Esophagus squamous epithelium (tissue), 5 donors: ENCODE measurements around the gene SH3TC1. TPM values are rescaled to one million over a fixed set of nuclear protein-coding genes. Genes with fewer than 3 reads are reported as not detected.
A peak's percentile ranks its signal among the peaks of the same experiment; 100 is the strongest.

Experiments used
- DNase-seq: peaks from one replicate; lab custom pipeline; 2025; lab: John Stamatoyannopoulos, UW
- H3K27ac ChIP-seq, 4 donors: fragments of 200-600 bp; sonication (generic); one replicate each; pipeline ENCODE4 v1.5.1; 2016 to 2019; ENCODE audit warnings: mild to moderate bottlenecking in 1 of 4
- H3K27me3 ChIP-seq, 4 donors: fragments of 200-600 bp; sonication (generic); 1 replicate in 3 of 4; 2 replicates in 1 of 4; pipeline versions ENCODE4 v1.5.1 to v1.6.0; 2017 to 2021; ENCODE audit warnings: antibody characterized with exemption in 1 of 4
- H3K36me3 ChIP-seq, 3 donors: fragments of 200-600 bp; sonication (generic); one replicate each; pipeline ENCODE4 v1.5.1; 2016 to 2019
- H3K4me1 ChIP-seq, 3 donors: fragments of 200-600 bp; sonication (generic); one replicate each; pipeline ENCODE4 v1.5.1; 2017 to 2019
- H3K4me3 ChIP-seq, 4 donors: fragments of 200-600 bp; sonication (generic); 1 replicate in 3 of 4; 2 replicates in 1 of 4; pipeline ENCODE4 v1.5.1; 2016 to 2019; ENCODE audit warnings: mild to moderate bottlenecking in 2 of 4, moderate library complexity in 1 of 4
- H3K9me3 ChIP-seq, 3 donors: fragments of 200-600 bp; sonication (generic); one replicate each; pipeline ENCODE4 v1.5.1; 2016 to 2019
- POLR2A ChIP-seq, 4 donors: fragments of 450-650 bp; IDR thresholded peaks; one replicate each; pipeline ENCODE4 v1.6.1; 2017; ENCODE audit warnings: antibody characterized with exemption in 4 of 4, mild to moderate bottlenecking in 4 of 4, moderate library complexity in 3 of 4
- WGBS, 2 donors: methylation state at CpG; one replicate each; pipeline ENCODE4 v1.1.5; 2018; 5-methylcytosine and 5-hydroxymethylcytosine counted together
- intact Hi-C: fragments of 100-400 bp; cut with DNase I; formaldehyde crosslinking; loops from one replicate; pipeline ENCODE4 v1.15.0; 2022
- total RNA-seq, 4 donors: library from RNA; depleted of rRNA; stranded (reverse); fragments of >200 nt; gene quantifications; one replicate each; pipeline ENCODE4 v1.1.0, GENCODE V29; 2016
- TF ChIP-seq, protein P1 (sequence below), 6 experiments: fragments of 450-650 bp in 4 of 6; fragments of 200-600 bp in 2 of 6; sonication (generic) in 2 of 6; IDR thresholded peaks; one replicate each; pipeline ENCODE4 v1.5.1; 2016 to 2019; ENCODE audit warnings: antibody characterized with exemption in 6 of 6, mild to moderate bottlenecking in 4 of 6, moderate library complexity in 4 of 6
- donor health status: DM: yes; HTN: yes; CAD: no.

Gene SH3TC1
- total RNA-seq, 4 donors from 2014 or later, result 24.6 to 31.2 (median 27.1) TPM

DNA sequence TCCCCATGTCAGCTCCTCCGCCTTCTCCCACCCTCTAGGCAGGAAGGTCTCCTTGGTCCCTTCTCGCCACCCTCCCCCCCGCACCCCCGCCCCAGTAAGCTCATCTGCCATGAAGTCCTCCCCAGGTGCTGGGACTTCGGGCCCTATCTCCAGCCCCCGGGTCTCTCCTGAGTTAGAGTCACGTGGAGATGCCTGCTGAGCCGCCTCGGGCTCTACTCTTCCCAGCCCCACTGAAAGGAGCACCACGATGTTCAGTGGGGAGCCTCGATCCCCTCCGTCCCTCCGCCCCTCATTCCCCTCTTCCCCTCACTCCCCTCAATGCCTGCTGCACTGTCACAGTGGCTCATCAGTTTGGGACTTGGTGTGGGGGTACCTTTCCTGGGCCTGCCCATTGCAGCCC lies 74.4 kb downstream of the SH3TC1 start:
- H3K27ac ChIP-seq, result peak overlapping the region; percentile 16 to 76 (median 44)
- peaks cover 21 to 92% (median 46%) of the 10 kb centered on the region in 3 donors for H3K4me1 ChIP-seq
- H3K4me3 ChIP-seq, result no peak overlapping the region
- peaks cover 0 to 48% (median 8%) of the 10 kb centered on the region in 4 donors for H3K27me3 ChIP-seq
- DNase-seq, result no peak
- no peak for TF ChIP-seq POLR2A (IDR thresholded peaks at IDR 0.05)
- TF ChIP-seq, protein P1, sequence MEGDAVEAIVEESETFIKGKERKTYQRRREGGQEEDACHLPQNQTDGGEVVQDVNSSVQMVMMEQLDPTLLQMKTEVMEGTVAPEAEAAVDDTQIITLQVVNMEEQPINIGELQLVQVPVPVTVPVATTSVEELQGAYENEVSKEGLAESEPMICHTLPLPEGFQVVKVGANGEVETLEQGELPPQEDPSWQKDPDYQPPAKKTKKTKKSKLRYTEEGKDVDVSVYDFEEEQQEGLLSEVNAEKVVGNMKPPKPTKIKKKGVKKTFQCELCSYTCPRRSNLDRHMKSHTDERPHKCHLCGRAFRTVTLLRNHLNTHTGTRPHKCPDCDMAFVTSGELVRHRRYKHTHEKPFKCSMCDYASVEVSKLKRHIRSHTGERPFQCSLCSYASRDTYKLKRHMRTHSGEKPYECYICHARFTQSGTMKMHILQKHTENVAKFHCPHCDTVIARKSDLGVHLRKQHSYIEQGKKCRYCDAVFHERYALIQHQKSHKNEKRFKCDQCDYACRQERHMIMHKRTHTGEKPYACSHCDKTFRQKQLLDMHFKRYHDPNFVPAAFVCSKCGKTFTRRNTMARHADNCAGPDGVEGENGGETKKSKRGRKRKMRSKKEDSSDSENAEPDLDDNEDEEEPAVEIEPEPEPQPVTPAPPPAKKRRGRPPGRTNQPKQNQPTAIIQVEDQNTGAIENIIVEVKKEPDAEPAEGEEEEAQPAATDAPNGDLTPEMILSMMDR (IDR thresholded peaks at IDR 0.05), result no peak
- WGBS, 2 donors, result 84 to 88% methylated on average over 5 to 7 of the region's 13 CpGs
- intact Hi-C loops, result no loop called here
- H3K9me3 ChIP-seq, result no peaks in the 10 kb centered on the region
- H3K36me3 ChIP-seq, result no peaks in the 10 kb centered on the region

DNA sequence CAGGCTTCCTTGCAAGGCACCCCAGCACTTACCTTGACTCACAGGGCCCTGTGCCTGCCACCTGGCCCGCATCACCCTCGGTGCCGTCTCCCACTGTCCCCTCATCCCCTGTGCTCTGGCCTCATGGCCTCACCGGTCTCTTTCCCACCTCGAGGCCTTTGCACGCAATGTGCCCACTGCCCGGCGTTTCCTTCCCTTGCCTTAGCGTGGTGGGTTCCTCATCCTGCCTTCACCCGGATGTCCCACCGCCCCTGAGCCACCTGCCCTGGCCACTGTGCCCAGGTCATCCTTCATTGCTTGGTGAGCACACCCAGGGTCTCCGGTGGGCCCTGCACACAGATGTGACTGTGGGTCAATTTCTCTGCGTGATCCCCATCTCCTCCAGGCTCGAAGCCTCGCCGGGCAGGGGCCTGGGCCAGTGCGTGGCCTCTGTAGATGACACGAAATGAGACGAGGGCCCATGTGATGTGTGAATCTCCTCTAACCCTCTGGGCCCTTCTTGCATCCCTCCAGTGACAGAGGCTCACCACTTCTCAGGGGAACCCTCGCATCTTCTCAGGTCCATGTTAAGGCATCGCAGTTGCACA lies 75.1 kb downstream of the SH3TC1 start:
- Histone ChIP-seq H3K36me3 (no peaks in the 10 kb centered on the region), H3K27me3 (peaks cover 0 to 40% (median 7%) of the 10 kb centered on the region in 4 donors), H3K4me1 (peaks cover 20 to 97% (median 48%) of the 10 kb centered on the region in 3 donors), H3K4me3 (no peak overlapping the region), H3K9me3 (no peaks in the 10 kb centered on the region), H3K27ac (peak overlapping the region in 3 of 4 donors; percentile 34 to 76 (median 64))
- no peak for DNase-seq
- 88 to 90% methylated on average over 9 to 14 of the region's 21 CpGs for WGBS, 2 donors
- intact Hi-C loops, result no loop called here
- TF ChIP-seq, protein P1 (IDR thresholded peaks at IDR 0.05), result no peak
- TF ChIP-seq POLR2A (IDR thresholded peaks at IDR 0.05), result no peak

DNA sequence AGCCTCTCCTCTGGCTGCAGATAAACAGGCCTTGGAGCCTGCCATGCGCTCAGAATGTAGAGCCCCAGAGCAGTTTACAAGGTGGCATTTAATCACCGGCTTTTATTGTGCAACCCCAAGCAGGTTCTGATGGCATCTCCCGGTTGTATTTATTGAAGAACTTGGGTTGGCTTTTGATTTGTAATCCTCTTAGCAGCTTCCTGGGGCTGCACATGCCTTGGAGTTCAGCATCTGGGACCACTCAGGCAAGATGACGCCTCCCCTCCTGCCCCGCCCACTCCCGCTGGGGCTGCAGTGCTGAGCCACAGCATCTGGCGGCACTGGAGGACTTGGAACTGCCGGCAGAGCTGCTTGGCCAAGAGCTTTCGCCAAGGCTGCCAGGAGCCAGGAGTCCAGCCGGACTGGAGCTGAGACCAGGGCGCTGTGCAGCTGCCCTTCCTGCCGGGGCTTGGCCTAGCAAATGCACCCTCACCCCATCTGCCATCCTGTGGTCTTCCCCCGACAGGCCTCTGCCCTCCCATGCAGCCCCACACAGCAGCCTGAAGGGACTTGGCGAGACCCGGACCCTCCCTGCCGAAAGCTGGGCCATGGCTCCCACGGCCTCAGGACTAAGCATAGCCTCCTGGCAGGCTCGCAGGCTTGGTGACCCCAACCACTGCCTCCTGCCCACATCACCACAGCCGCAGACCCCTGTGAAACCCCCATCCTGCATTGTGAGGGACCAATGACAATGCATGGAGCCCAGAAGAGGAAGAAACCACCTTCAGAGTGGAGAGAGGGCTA lies 75.9 kb downstream of the SH3TC1 start:
- whole genome bisulfite sequencing, 2 donors, result 66 to 100% methylated on average over 1 to 5 of the region's 19 CpGs
- Histone ChIP-seq H3K36me3 (no peaks in the 10 kb centered on the region), H3K27ac (peak overlapping the region in 3 of 4 donors; percentile 47 to 76 (median 64)), H3K4me1 (peaks cover 12 to 96% (median 45%) of the 10 kb centered on the region in 3 donors), H3K4me3 (no peak overlapping the region), H3K27me3 (peaks cover 0 to 32% (median 5%) of the 10 kb centered on the region in 4 donors), H3K9me3 (no peaks in the 10 kb centered on the region)
- TF ChIP-seq POLR2A (IDR thresholded peaks at IDR 0.05), result no peak
- TF ChIP-seq, protein P1 (IDR thresholded peaks at IDR 0.05), result peak in 1 of 6 experiments; percentile 9
- DNase-seq, result no peak
- intact Hi-C loops, result no loop called here

DNA sequence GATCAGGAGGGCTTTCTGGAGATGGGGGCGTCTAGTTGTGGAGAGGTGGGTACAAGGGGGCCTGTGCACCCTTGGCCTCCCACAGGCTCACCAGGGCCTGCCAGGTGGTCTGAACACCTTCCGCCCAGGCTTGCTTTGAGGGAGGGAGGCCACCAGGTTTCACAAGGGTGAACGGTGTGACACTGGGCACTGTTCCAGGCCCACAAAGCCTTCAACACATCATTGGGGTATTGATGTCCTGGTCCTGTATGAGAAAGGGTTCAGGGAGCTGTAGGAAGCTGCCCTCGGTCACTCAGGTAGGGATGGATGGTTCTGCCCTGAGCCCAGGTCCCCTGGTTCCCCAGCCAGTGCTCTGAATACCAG lies 76.4 kb downstream of the SH3TC1 start:
- Histone ChIP-seq H3K4me1 (peaks cover 8 to 90% (median 40%) of the 10 kb centered on the region in 3 donors), H3K27ac (peak overlapping the region in 3 of 4 donors; percentile 47 to 76 (median 64)), H3K4me3 (no peak overlapping the region), H3K27me3 (peaks cover 0 to 27% (median 2%) of the 10 kb centered on the region in 4 donors), H3K36me3 (no peaks in the 10 kb centered on the region), H3K9me3 (no peaks in the 10 kb centered on the region)
- DNase-seq, result no peak
- WGBS, 2 donors, result 53 to 83% methylated on average over 2 of the region's 4 CpGs
- intact Hi-C loops, result no loop called here
- TF ChIP-seq POLR2A (IDR thresholded peaks at IDR 0.05), result no peak
- TF ChIP-seq, protein P1 (IDR thresholded peaks at IDR 0.05), result no peak
